NCI-H460 (cell line): ENCODE results near the gene ZNF182. TPM values are rescaled to one million over a fixed set of nuclear protein-coding genes. Genes with fewer than 3 reads are reported as not detected.
"Not testable (repeated sequence)": the region's sequence is repeated elsewhere in the genome, so short reads cannot be mapped to it uniquely, and the experiment has no call there.

Source experiments
- DNase-seq: peaks from one replicate; pipeline ENCODE4 v3.0.0-alpha.2; 2016; ENCODE audit warnings: low read depth; ENCODE audit errors: extremely low read depth
- polyA plus RNA-seq: library from polyadenylated mRNA; depleted of rRNA; stranded (reverse); fragments of >200 nt; gene quantifications from 2 replicates; pipeline ENCODE4 v1.2.3, GENCODE V29; 2014; cell fraction: nucleus; rRNA removed
- total RNA-seq: library from RNA; depleted of rRNA; stranded (reverse); fragments of >200 nt; shearing (Covaris generic); gene quantifications from 2 replicates; pipeline ENCODE4 v1.2.3, GENCODE V29; 2014; rRNA removed

ZNF182 gene
- 4.4 and 6.6 TPM in 2 replicates for total RNA-seq
- polyA plus RNA-seq: 5.0 and 8.7 TPM in 2 replicates

- DNase-seq: peak; percentile 90
Observed at GRCh38 chrX:48003758-48004457, at the start of gene ZNF182. Gene ZNF182 (minus strand): TSS chrX:48003989. CDS start chrX:48002609, 1,380 bp downstream.

GRCh38 chrX:48046846-48047245, 43.1 kb upstream of the ZNF182 start:
- no peak for DNase-seq

GRCh38 chrX:48045410-48046311, 41.9 kb upstream of the ZNF182 start:
- DNase-seq: no peak

- no peak for DNase-seq
Observed at GRCh38 chrX:48043056-48043455, 39.3 kb upstream of the ZNF182 start.

GRCh38 chrX:48035891-48036290, 32.1 kb upstream of the ZNF182 start:
- DNase-seq: no peak

GRCh38 chrX:48030641-48031173, 26.9 kb upstream of the ZNF182 start:
- not testable (repeated sequence) for DNase-seq

GRCh38 chrX:48030237-48030636, 26.4 kb upstream of the ZNF182 start:
- no peak for DNase-seq

GRCh38 chrX:48028091-48028490, 24.3 kb upstream of the ZNF182 start:
- no peak for DNase-seq

- DNase-seq: not testable (repeated sequence)
Observed at GRCh38 chrX:48027545-48027944, 23.8 kb upstream of the ZNF182 start.

GRCh38 chrX:48025561-48025960, 21.8 kb upstream of the ZNF182 start:
- peak; percentile 70 for DNase-seq

GRCh38 chrX:48022738-48023137, 18.9 kb upstream of the ZNF182 start:
- no peak for DNase-seq

- DNase-seq: no peak
Observed at GRCh38 chrX:48022100-48022499, 18.3 kb upstream of the ZNF182 start.

GRCh38 chrX:48021026-48021900, 17.5 kb upstream of the ZNF182 start:
- DNase-seq: peak; percentile 68

GRCh38 chrX:48020472-48020871, 16.7 kb upstream of the ZNF182 start:
- not testable (repeated sequence) for DNase-seq

GRCh38 chrX:48019892-48020291, 16.1 kb upstream of the ZNF182 start:
- DNase-seq: not testable (repeated sequence)

- DNase-seq: not testable (repeated sequence)
Observed at GRCh38 chrX:48016583-48017310, 13.0 kb upstream of the ZNF182 start.

- not testable (repeated sequence) for DNase-seq
Observed at GRCh38 chrX:48009445-48009960, 5.7 kb upstream of the ZNF182 start.

- not testable (repeated sequence) for DNase-seq
Observed at GRCh38 chrX:48006688-48007087, 2.9 kb upstream of the ZNF182 start, which contains the start of gene SPACA5. Gene SPACA5 (plus strand): TSS chrX:48006988. CDS start chrX:48007803, 815 bp downstream.

- no peak for DNase-seq
Observed at GRCh38 chrX:48003367-48003757, 427 bp downstream of the ZNF182 start.
